HFFc6 (cell line): ENCODE results near the gene GRB14. TPM values are rescaled to one million over a fixed set of nuclear protein-coding genes. Genes with fewer than 3 reads are reported as not detected.

ENCODE experiments used
- DNase-seq: peaks from one replicate; pipeline ENCODE4 v3.0.0-alpha.2; 2018
- H3K27ac Mint-ChIP-seq: 2 replicates; pipeline ENCODE4 v1.8.0; 2020; ENCODE audit warnings: mild to moderate bottlenecking, mixed read lengths
- H3K27me3 Mint-ChIP-seq: 2 replicates; pipeline ENCODE4 v1.8.0; 2021; ENCODE audit warnings: mild to moderate bottlenecking, moderate library complexity, mixed read lengths; ENCODE audit not compliant: insufficient read depth
- H3K36me3 Mint-ChIP-seq: 2 replicates; pipeline ENCODE4 v1.8.0; 2021; ENCODE audit warnings: low read depth, mixed read lengths
- H3K4me1 Mint-ChIP-seq: 2 replicates; pipeline ENCODE4 v1.8.0; 2020; ENCODE audit warnings: low read depth, mixed read lengths
- H3K4me3 Mint-ChIP-seq: 2 replicates; pipeline ENCODE4 v1.8.0; 2020; ENCODE audit warnings: mild to moderate bottlenecking, moderate library complexity, mixed read lengths
- H3K9me3 Mint-ChIP-seq: 2 replicates; pipeline ENCODE4 v1.8.0; 2020; ENCODE audit warnings: mild to moderate bottlenecking, mixed read lengths
- total RNA-seq, 6 experiments: library from RNA; stranded (reverse); fragmentation: NEBNext Ultra II Directional; extraction: Animal tissue kit (Norgen Biotek cat#: 25700); gene quantifications; 2 replicates in 1 of 6; 3 replicates in 5 of 6; pipeline ENCODE4 v1.2.3, GENCODE V29; 2021
- TF ChIP-seq, protein P1 (sequence below): fragments of 200-600 bp; sonication (generic); IDR thresholded peaks from 2 replicates; pipeline ENCODE4 v1.5.0; 2021; ENCODE audit warnings: antibody characterized with exemption, mild to moderate bottlenecking

Gene GRB14
- total RNA-seq, 6 experiments from 2014 or later = 0.19 TPM; not detected in 5

DNA sequence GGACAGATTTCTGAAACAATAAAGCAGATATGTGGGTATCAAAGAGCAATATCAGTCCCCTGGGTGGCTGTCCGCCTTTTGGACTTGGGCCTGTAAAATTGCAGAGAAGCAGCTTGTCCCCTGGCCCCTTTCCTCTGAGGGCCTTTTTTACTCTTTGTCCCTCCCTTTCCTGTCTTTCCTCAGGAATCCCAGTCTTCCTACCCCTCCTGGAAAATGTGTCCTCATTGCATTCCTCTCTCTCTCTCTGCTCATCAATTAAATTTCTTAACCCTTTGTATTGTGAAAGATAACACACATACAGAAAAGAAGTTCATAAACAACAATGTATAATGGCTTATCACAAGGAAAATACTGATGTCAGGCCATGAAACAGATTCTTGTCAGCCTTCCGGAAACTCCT is 3.0 kb upstream of the GRB14 start:
- H3K4me3 Mint-ChIP-seq = no peak overlapping the region
- H3K36me3 Mint-ChIP-seq = no peaks in the 10 kb centered on the region
- no peak for DNase-seq
- TF ChIP-seq, protein P1, sequence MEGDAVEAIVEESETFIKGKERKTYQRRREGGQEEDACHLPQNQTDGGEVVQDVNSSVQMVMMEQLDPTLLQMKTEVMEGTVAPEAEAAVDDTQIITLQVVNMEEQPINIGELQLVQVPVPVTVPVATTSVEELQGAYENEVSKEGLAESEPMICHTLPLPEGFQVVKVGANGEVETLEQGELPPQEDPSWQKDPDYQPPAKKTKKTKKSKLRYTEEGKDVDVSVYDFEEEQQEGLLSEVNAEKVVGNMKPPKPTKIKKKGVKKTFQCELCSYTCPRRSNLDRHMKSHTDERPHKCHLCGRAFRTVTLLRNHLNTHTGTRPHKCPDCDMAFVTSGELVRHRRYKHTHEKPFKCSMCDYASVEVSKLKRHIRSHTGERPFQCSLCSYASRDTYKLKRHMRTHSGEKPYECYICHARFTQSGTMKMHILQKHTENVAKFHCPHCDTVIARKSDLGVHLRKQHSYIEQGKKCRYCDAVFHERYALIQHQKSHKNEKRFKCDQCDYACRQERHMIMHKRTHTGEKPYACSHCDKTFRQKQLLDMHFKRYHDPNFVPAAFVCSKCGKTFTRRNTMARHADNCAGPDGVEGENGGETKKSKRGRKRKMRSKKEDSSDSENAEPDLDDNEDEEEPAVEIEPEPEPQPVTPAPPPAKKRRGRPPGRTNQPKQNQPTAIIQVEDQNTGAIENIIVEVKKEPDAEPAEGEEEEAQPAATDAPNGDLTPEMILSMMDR = no peak
- H3K27ac Mint-ChIP-seq = no peak overlapping the region
- H3K4me1 Mint-ChIP-seq = peaks cover 33% of the 10 kb centered on the region
- H3K27me3 Mint-ChIP-seq = peaks cover 12% of the 10 kb centered on the region
- H3K9me3 Mint-ChIP-seq = no peaks in the 10 kb centered on the region

DNA sequence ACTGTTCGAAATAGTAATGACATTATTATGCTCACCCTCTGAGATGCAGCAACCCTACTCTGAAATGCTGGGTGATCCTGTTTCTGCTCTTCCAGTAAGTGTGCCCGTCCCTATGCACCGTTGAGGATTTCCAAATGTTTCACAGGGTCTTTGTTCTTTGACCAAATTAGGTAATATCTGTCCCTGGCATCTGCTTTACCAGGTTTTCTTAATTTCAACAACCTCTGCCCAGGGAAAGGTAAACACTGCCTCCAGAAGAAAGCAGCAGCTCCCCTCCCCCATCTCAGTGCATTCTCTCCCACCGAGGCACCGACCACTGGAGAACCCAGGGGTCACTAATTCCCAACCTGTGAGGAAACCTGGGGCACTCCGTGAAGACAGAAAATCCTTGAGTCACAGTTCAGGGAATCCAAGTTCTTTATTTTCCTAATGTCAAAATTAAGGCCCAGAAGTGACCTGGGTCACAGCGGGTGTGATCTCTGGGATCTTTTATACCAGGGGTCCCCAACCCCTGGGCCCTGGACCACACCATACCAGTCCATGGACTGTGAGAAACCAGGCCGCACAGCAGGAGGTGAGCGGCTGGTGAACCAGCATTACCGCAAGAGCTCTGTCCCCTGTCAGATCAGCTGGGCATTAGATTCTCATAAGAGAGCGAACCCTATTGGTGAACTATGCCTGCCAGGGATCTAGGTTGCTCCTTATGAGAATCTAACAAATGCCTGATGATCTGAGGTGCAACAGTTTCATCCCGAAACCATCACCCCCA is 1.2 kb upstream of the GRB14 start:
- H3K27me3 Mint-ChIP-seq = peaks cover 18% of the 10 kb centered on the region
- peaks cover 35% of the 10 kb centered on the region for H3K4me1 Mint-ChIP-seq

DNA sequence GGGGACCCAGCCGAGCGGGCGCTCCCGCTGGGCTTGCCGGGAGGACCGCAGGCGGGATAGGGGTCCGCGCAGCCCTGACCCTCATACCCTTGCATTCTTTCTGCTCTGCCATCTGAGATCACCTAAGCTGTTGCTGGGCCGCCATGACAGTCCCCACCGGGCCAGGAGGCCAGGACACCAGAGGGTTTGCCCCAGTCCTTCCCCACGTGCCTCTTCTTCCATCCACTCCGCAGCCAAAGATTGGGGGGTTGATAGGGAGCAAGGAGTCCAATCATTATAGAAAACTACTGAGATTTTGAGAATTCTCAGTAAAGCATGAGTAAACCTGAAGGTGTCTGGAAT is 453 bp upstream of the GRB14 start:
- Mint-ChIP-seq H3K4me3 (peak overlapping the region; percentile 79), H3K9me3 (no peaks in the 10 kb centered on the region), H3K27me3 (peaks cover 18% of the 10 kb centered on the region), H3K4me1 (peaks cover 40% of the 10 kb centered on the region), H3K36me3 (no peaks in the 10 kb centered on the region), H3K27ac (no peak overlapping the region)
- TF ChIP-seq, protein P1 = no peak
- DNase-seq = no peak

More for the DNA sequence above, 1.2 kb upstream of the GRB14 start:
- TF ChIP-seq, protein P1 = no peak
- H3K9me3 Mint-ChIP-seq = no peaks in the 10 kb centered on the region
- H3K36me3 Mint-ChIP-seq = no peaks in the 10 kb centered on the region
- no peak overlapping the region for H3K27ac Mint-ChIP-seq
- H3K4me3 Mint-ChIP-seq = no peak overlapping the region
- DNase-seq = no peak

DNA sequence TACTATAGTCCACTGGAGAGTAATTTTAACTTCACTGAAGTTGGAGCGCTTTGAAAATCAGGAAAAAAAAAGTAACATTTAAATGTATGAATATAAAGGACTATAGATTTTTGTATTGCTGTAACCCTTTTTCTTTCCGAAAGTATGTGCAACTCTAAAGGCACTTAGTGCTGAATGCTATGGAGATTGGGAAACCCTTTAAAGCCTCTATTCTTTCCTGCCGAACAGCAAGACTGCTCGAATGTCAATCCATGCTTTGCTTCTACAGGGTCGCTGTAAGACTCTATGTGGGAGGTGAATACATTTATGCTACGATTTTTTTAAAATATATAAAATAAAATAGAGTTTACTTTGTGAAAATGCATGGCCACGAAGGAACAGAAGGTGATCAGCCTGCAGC is 825 bp downstream of the GRB14 start:
- no peaks in the 10 kb centered on the region for H3K36me3 Mint-ChIP-seq
- peak overlapping the region; percentile 49 for H3K4me3 Mint-ChIP-seq
- peaks cover 18% of the 10 kb centered on the region for H3K27me3 Mint-ChIP-seq
- H3K27ac Mint-ChIP-seq = no peak overlapping the region
- TF ChIP-seq, protein P1 = no peak
- H3K4me1 Mint-ChIP-seq = peaks cover 30% of the 10 kb centered on the region
- no peaks in the 10 kb centered on the region for H3K9me3 Mint-ChIP-seq
- no peak for DNase-seq

DNA sequence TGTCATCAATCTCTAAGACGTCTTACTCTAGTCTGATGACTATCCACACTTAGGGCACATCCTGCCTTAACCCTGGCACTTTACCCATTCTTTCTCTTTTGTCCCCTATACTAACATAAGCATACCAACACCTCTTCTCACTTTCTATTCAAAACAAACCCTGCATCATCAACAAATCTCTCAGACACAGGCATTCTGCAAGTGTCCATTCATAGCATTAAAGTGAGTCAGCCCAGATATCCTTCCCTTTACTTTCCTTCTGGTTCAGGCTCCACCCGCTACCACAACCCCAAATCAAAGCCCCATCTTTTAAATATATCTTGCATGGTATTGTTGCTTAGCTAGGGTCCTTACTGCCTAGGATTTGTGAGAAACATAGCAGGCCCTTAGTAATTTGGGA is 3.8 kb downstream of the GRB14 start:
- Mint-ChIP-seq H3K9me3 (no peaks in the 10 kb centered on the region), H3K27me3 (peaks cover 18% of the 10 kb centered on the region), H3K27ac (no peak overlapping the region), H3K36me3 (no peaks in the 10 kb centered on the region), H3K4me3 (no peak overlapping the region), H3K4me1 (peaks cover 7% of the 10 kb centered on the region)
- DNase-seq = peak; percentile 40
- TF ChIP-seq, protein P1 = no peak
